Glutamatergic neuron (in vitro differentiated cells): ENCODE measurements around the gene RAPGEF1. TPM values are rescaled to one million over a fixed set of nuclear protein-coding genes. Genes with fewer than 3 reads are reported as not detected.
A peak's percentile ranks its signal among the peaks of the same experiment; 100 is the strongest.

Experiments
- DNase-seq: peaks from one replicate; pipeline ENCODE4 v3.0.0; 2022
- H3K27ac Mint-ChIP-seq: one replicate; pipeline ENCODE4 v1.8.0; 2020; ENCODE audit warnings: mild to moderate bottlenecking, mixed read lengths, inconsistent platforms; ENCODE audit not compliant: unreplicated experiment
- H3K27me3 Mint-ChIP-seq: one replicate; pipeline ENCODE4 v1.8.0; 2020; ENCODE audit warnings: mild to moderate bottlenecking, moderate library complexity, mixed read lengths, inconsistent platforms; ENCODE audit not compliant: unreplicated experiment
- H3K36me3 Mint-ChIP-seq: one replicate; pipeline ENCODE4 v1.8.0; 2020; ENCODE audit warnings: mild to moderate bottlenecking, mixed read lengths, inconsistent platforms; ENCODE audit not compliant: unreplicated experiment
- H3K4me1 Mint-ChIP-seq: one replicate; pipeline ENCODE4 v1.8.0; 2020; ENCODE audit warnings: mild to moderate bottlenecking, low read depth, mixed read lengths, inconsistent platforms; ENCODE audit not compliant: unreplicated experiment
- H3K4me3 Mint-ChIP-seq: one replicate; pipeline ENCODE4 v1.8.0; 2020; ENCODE audit warnings: mild to moderate bottlenecking, mixed read lengths, inconsistent platforms; ENCODE audit not compliant: unreplicated experiment
- H3K9me3 Mint-ChIP-seq: one replicate; pipeline ENCODE4 v1.8.0; 2020; ENCODE audit warnings: mild to moderate bottlenecking, moderate library complexity, mixed read lengths, inconsistent platforms; ENCODE audit not compliant: unreplicated experiment
- total RNA-seq: library from RNA; stranded (reverse); fragmentation: NEBNext Ultra II Directional; extraction: Animal tissue kit (Norgen Biotek cat#: 25700); gene quantifications from one replicate; pipeline ENCODE4 v1.2.1, GENCODE V29; 2021; ENCODE audit not compliant: unreplicated experiment
- TF ChIP-seq, protein P1 (sequence below): fragments of 200-600 bp; sonication (generic); IDR thresholded peaks from one replicate; pipeline ENCODE4 v1.5.0; 2021; ENCODE audit not compliant: partially characterized antibody, unreplicated experiment

RAPGEF1 gene
- total RNA-seq, 1 donor from 2014 or later = 319 TPM

DNA sequence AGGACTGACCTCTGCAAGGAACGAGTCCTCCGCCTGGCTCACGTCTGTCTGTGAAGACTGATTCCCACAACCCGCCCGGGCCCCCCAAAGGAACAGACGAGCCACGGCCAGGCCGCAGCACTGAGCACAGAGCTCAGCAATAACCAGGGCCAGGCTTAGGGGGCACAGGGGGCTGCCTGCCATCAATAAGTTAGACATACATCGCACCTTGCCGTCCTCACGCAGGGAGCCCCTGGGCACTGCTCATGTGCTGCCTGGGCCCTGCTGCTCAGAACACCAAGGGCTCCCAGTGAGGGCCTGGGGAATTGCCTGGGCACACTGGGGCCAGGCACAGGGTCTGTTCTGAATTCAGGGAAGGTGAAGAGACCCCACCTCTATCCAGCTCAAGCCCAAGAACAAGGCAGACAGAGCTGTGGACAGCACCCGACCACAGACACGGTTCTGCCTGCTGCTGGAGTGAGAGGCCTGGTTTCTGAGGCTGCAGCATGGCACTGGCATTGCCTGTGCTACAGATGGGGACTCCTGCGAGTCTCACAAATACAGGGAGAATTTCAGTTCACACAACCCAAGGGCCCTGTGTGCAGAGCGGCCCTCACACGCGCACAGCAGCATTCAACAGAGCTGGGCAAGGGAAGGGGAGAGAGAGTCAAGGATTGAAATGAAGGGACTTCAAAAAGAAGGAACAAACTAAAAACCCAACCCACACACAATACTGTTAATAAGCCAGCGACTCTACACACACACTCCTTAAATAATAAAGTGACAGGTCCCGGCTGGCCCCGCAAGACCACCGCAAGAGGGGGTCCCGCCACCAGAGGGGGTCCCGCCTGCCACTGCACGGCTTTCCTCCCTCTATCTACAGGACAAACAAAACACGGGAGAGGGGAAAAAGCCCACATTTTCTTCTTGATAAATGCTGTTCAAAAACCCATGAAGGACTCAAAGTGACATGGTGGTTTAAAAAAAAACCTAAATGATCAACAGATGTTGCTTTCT is 162.6 kb downstream of the RAPGEF1 start:
- no peak overlapping the region for H3K4me3 Mint-ChIP-seq
- H3K27me3 Mint-ChIP-seq = peaks cover 3% of the 10 kb centered on the region
- TF ChIP-seq, protein P1, sequence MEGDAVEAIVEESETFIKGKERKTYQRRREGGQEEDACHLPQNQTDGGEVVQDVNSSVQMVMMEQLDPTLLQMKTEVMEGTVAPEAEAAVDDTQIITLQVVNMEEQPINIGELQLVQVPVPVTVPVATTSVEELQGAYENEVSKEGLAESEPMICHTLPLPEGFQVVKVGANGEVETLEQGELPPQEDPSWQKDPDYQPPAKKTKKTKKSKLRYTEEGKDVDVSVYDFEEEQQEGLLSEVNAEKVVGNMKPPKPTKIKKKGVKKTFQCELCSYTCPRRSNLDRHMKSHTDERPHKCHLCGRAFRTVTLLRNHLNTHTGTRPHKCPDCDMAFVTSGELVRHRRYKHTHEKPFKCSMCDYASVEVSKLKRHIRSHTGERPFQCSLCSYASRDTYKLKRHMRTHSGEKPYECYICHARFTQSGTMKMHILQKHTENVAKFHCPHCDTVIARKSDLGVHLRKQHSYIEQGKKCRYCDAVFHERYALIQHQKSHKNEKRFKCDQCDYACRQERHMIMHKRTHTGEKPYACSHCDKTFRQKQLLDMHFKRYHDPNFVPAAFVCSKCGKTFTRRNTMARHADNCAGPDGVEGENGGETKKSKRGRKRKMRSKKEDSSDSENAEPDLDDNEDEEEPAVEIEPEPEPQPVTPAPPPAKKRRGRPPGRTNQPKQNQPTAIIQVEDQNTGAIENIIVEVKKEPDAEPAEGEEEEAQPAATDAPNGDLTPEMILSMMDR = peak; percentile 21
- DNase-seq = no peak
- H3K36me3 Mint-ChIP-seq = peaks cover 7% of the 10 kb centered on the region
- H3K4me1 Mint-ChIP-seq = peaks cover 11% of the 10 kb centered on the region
- peaks cover 16% of the 10 kb centered on the region for H3K9me3 Mint-ChIP-seq
- peak overlapping the region; percentile 70 for H3K27ac Mint-ChIP-seq

DNA sequence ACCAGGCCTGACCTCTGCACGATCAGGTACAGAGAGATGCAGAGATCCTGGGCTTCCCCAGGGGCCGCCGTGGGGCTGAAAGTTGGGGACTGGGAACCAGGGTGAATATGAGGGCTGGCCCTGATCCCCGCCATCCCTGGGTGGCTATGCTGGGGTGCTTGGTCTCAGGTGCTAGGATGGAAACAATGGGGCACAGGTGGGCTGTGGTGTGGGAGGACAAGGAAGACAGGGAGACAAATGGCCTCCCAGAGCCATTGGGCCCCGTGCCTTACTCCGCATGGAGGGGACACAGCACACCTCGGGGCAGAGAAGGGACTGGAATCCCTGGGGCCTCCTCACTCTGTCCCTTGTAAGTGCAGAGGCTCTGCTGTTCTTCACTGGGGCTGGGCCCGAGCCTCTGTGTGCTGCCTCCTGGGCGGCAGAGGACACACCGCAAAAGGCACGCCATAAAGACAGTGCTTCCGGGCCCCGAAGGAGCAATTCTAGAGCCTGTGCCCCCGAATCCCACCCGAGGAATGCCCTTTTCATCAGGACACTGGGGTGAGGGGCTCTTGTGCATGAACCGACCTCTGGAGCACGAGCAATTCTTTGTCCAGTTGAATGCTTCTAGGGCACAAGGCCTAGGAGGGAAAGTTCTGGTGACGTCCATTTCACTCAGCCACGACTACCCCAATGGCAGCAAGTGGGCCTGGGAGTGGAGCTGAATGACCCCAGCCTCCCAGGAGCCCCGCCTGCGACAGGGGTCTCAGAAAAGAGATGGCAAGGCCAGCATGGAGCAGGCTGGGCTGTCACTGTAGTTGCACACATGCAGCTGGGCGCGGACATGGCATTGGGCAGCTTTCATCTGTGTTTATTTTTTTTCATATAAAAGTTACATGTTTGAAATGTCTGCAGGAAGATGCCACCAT is 163.7 kb downstream of the RAPGEF1 start:
- DNase-seq = no peak

GRCh38 chr9:131574730-131575640 is 164.9 kb downstream of the RAPGEF1 start:
- TF ChIP-seq, protein P1 = no peak
- peaks cover 8% of the 10 kb centered on the region for H3K36me3 Mint-ChIP-seq

More for the DNA sequence above, 163.7 kb downstream of the RAPGEF1 start:
- no peak overlapping the region for H3K27ac Mint-ChIP-seq
- TF ChIP-seq, protein P1 = no peak
- H3K36me3 Mint-ChIP-seq = peaks cover 7% of the 10 kb centered on the region
- H3K9me3 Mint-ChIP-seq = peaks cover 12% of the 10 kb centered on the region
- H3K4me1 Mint-ChIP-seq = peaks cover 10% of the 10 kb centered on the region
- H3K27me3 Mint-ChIP-seq = peaks cover 1% of the 10 kb centered on the region
- H3K4me3 Mint-ChIP-seq = no peak overlapping the region

GRCh38 chr9:131567910-131568309 is 172.0 kb downstream of the RAPGEF1 start:
- Mint-ChIP-seq H3K4me3 (no peak overlapping the region), H3K27ac (no peak overlapping the region), H3K4me1 (no peaks in the 10 kb centered on the region), H3K9me3 (peaks cover 14% of the 10 kb centered on the region), H3K27me3 (peaks cover 5% of the 10 kb centered on the region), H3K36me3 (peaks cover 9% of the 10 kb centered on the region)
- DNase-seq = no peak
- TF ChIP-seq, protein P1 = no peak

More at GRCh38 chr9:131574730-131575640, 164.9 kb downstream of the RAPGEF1 start:
- Mint-ChIP-seq H3K9me3 (peaks cover 12% of the 10 kb centered on the region), H3K4me1 (peaks cover 10% of the 10 kb centered on the region), H3K27me3 (peaks cover 5% of the 10 kb centered on the region), H3K27ac (no peak overlapping the region), H3K4me3 (no peak overlapping the region)
- DNase-seq = no peak
